HepG2 (cell line): Measurements from ENCODE around the gene CDK9. TPM values are rescaled to one million over a fixed set of nuclear protein-coding genes. Genes with fewer than 3 reads are reported as not detected.

Experiments
- ATAC-seq: fragments of 200-7000 bp; cut with Tn5 transposase; 3 replicates; pipeline ENCODE4 v1.9.1; 2020; ENCODE audit warnings: mild to moderate bottlenecking, moderate library complexity
- BruUV-seq: library from RNA; stranded (reverse); fragments of 400-500 nt; replicated peaks from 2 replicates; lab custom pipeline; 2021; lab: Mats Ljungman, UMichigan
- CTCF ChIA-PET: fragments of 300-600 bp; formaldehyde crosslinking; extraction: SDS; loops from one replicate; lab custom pipeline; 2021; ENCODE audit warnings: low total read pairs, inconsistent platforms, low intra/inter-chr PET ratio; lab: Yijun Ruan, JAX
- POLR2A ChIA-PET: fragments of 350-600 bp; sonication (Branson Sonifier 250); formaldehyde crosslinking; loops from one replicate; lab custom pipeline; 2020; ENCODE audit warnings: antibody characterized with exemption, inconsistent platforms; lab: Yijun Ruan, JAX
- DNase-seq: peaks from one replicate; pipeline ENCODE4 v3.0.0-alpha.2; 2015; ENCODE audit warnings: low spot score
- FAIRE-seq: peaks from 3 replicates; lab custom pipeline; 2011; peaks lifted over from hg19 to GRCh38; lab: Jason Lieb, UNC
- H2AFZ ChIP-seq: one replicate; pipeline ENCODE4 v1.6.1; 2011; ENCODE audit warnings: low read length, inconsistent platforms
- H3K27ac ChIP-seq: fragments of 300-600 bp; 3 replicates; pipeline ENCODE4 v1.8.0; 2011; ENCODE audit warnings: mixed run types, mild to moderate bottlenecking, mixed read lengths, low read length, inconsistent platforms; ENCODE audit not compliant: insufficient read depth; ENCODE audit errors: extremely low read length
- H3K27me3 ChIP-seq, 2 experiments: fragments of 200-600 bp in 1 of 2; 2 replicates in 1 of 2; 3 replicates in 1 of 2; pipeline versions ENCODE4 v1.6.0 to v1.8.0; 2011; ENCODE audit warnings: low read length in 2 of 2, mild to moderate bottlenecking in 2 of 2, moderate library complexity in 2 of 2, inconsistent platforms in 1 of 2; ENCODE audit not compliant: insufficient read depth in 2 of 2, control insufficient read depth in 1 of 2
- H3K36me3 ChIP-seq, 2 experiments: fragments of 200-600 bp in 1 of 2; replicated peaks in 1 of 2; 2 replicates in 1 of 2; 3 replicates in 1 of 2; pipeline versions ENCODE4 v1.5.1 to v1.8.0; 2011; ENCODE audit warnings: low read length in 2 of 2, inconsistent platforms in 1 of 2; ENCODE audit not compliant: insufficient read depth in 2 of 2, control insufficient read depth in 1 of 2
- H3K4me1 ChIP-seq: 2 replicates; pipeline ENCODE4 v1.5.1; 2012; ENCODE audit warnings: low read length, inconsistent platforms; ENCODE audit not compliant: insufficient read depth
- H3K4me2 ChIP-seq: 2 replicates; pipeline ENCODE4 v1.6.0; 2011; ENCODE audit warnings: low read depth, low read length, inconsistent platforms
- H3K4me3 ChIP-seq, 3 experiments: fragments of 200-600 bp in 1 of 3; sonication (generic), shearing (Covaris generic) in 1 of 3; replicated peaks in 1 of 3; 2 replicates each; pipeline ENCODE4 v1.5.1; 2011 to 2016; ENCODE audit warnings: low read length in 3 of 3, inconsistent platforms in 2 of 3, low read depth in 2 of 3, mild to moderate bottlenecking in 2 of 3, control low read depth in 1 of 3, mixed read lengths in 1 of 3; ENCODE audit not compliant: insufficient read depth in 1 of 3
- H3K79me2 ChIP-seq: one replicate; pipeline ENCODE4 v1.6.1; 2011; ENCODE audit warnings: low read length, inconsistent platforms; ENCODE audit not compliant: insufficient read depth
- H3K9ac ChIP-seq: 2 replicates; pipeline ENCODE4 v1.6.0; 2011; ENCODE audit warnings: mild to moderate bottlenecking, low read depth, low read length, inconsistent platforms; ENCODE audit not compliant: insufficient read depth
- H3K9me3 ChIP-seq: 2 replicates; pipeline ENCODE4 v1.5.1; 2012; ENCODE audit warnings: mild to moderate bottlenecking, low read length
- H4K20me1 ChIP-seq: 2 replicates; pipeline ENCODE4 v1.6.0; 2011; ENCODE audit warnings: inconsistent platforms, mild to moderate bottlenecking, low read length, moderate library complexity; ENCODE audit not compliant: insufficient read depth
- BRD4 ChIP-seq: sonication (generic); formaldehyde crosslinking; IDR thresholded peaks from 2 replicates; pipeline ENCODE4 v1.4.0; 2020; ENCODE audit warnings: missing genetic modification reagents
- CREB1 ChIP-seq, 2 experiments: fragments of 450-650 bp in 1 of 2; IDR thresholded peaks; 2 replicates each; pipeline ENCODE4 v1.6.1; 2016 to 2017; ENCODE audit warnings: control low read depth in 1 of 2, mild to moderate bottlenecking in 1 of 2, missing compliant biosample characterization in 1 of 2, missing genetic modification characterization in 1 of 2
- ETV6 ChIP-seq: sonication (generic); formaldehyde crosslinking; conservative IDR thresholded peaks from 2 replicates; pipeline ENCODE4 v1.4.0; 2020; ENCODE audit warnings: missing genetic modification reagents
- PAWR ChIP-seq: sonication (generic); formaldehyde crosslinking; IDR thresholded peaks from 2 replicates; pipeline ENCODE4 v1.4.0; 2020; ENCODE audit warnings: missing genetic modification reagents, mild to moderate bottlenecking, borderline replicate concordance
- POLR2G ChIP-seq: fragments of 200-400 bp; formaldehyde crosslinking; IDR thresholded peaks from 2 replicates; pipeline ENCODE4 v1.6.1; 2018; ENCODE audit warnings: mild to moderate bottlenecking, low read depth, low read length, moderate library complexity
- RARA ChIP-seq: IDR thresholded peaks from 2 replicates; pipeline ENCODE4 v1.6.1; 2016; ENCODE audit warnings: missing genetic modification reagents, missing compliant biosample characterization
- REXO4 ChIP-seq: sonication (generic); formaldehyde crosslinking; IDR thresholded peaks from 2 replicates; pipeline ENCODE4 v1.8.0; 2022; ENCODE audit warnings: missing genetic modification reagents, mild to moderate bottlenecking, borderline replicate concordance
- STAT6 ChIP-seq: sonication (generic); formaldehyde crosslinking; IDR thresholded peaks from 2 replicates; pipeline ENCODE4 v1.4.0; 2020; ENCODE audit warnings: missing genetic modification reagents, mild to moderate bottlenecking, borderline replicate concordance
- WGBS: methylation state at CpG from one replicate; pipeline ENCODE4 v1.1.6; 2017; ENCODE audit warnings: low lambda C conversion rate; 5-methylcytosine and 5-hydroxymethylcytosine counted together
- in situ Hi-C: cut with HindIII; loops from 2 replicates; pipeline ENCODE4 v1.10.0; 2017; ENCODE audit warnings: low pct_unique_long_range_greater_than_20kb; ENCODE audit not compliant: extremely low pct_ligation_motif_present
- intact Hi-C: fragments of 100-400 bp; cut with micrococcal nuclease; formaldehyde crosslinking; loops from one replicate; pipeline ENCODE4 v1.10.0; 2022; ENCODE audit not compliant: unreplicated experiment
- polyA plus RNA-seq, 8 experiments: library from polyadenylated mRNA; depleted of rRNA in 3 of 8; stranded (reverse) in 7 of 8; unstranded in 1 of 8; fragments of >200 nt; fragmentation: Illumina TruSeq in 4 of 8; extraction: Trizol in 4 of 8; gene quantifications; 2 replicates each; pipeline versions ENCODE4 v1.2.1 to v1.2.3, GENCODE V29; 2011 to 2016; ENCODE audit warnings: low read depth in 4 of 8, missing spikeins in 1 of 8, mixed read lengths in 1 of 8; ENCODE audit not compliant: insufficient read depth in 1 of 8
- total RNA-seq, 5 experiments: library from RNA; depleted of rRNA; stranded (reverse); fragments of >200 nt; fragmentation: Illumina TruSeq; extraction: Trizol; gene quantifications; 2 replicates each; pipeline ENCODE4 v1.2.3, GENCODE V29; 2016; ENCODE audit warnings: low read depth in 1 of 5
- TF ChIP-seq, protein P1 (sequence below), 2 experiments: fragments of 450-650 bp in 1 of 2; sonication (generic) in 1 of 2; formaldehyde crosslinking in 1 of 2; IDR thresholded peaks; 2 replicates each; pipeline versions ENCODE4 v1.6.1 to v1.8.0; 2016 to 2022; ENCODE audit warnings: antibody characterized with exemption in 1 of 2, mild to moderate bottlenecking in 1 of 2, missing genetic modification reagents in 1 of 2

The CDK9 gene
- total and polyA plus RNA-seq, 2 of the 13 experiments (the other 11 are each of a cell fraction or from before 2014, with no cell fraction given), result 16.8 to 21.5 TPM

DNA sequence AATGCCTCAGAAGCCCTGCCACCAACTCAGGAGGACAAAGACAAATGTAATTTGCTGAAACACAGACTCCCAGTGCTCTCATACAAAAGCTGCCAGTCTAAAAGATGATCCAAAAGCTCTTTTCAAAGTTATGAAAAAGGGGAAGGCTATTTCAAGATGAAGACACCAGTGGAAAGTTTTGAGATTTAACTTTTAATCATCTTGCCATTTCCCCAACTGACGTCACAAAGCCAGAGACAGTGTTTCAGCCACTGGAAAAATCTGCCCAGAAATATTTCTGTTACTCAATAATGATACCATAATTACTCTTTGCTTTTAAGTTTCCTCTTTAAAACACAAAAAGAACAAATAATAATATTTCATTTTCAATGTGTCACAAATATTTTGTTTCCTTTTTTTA lies 47.7 kb downstream of the CDK9 start:
- no peak overlapping the region for H3K9ac ChIP-seq
- H3K9me3 ChIP-seq, result no peaks in the 10 kb centered on the region
- no peak overlapping the region for H2AFZ ChIP-seq
- DNase-seq (no peak), FAIRE-seq (no peak), ATAC-seq (no peak)
- intact Hi-C loops, result no loop called here
- no peaks in the 10 kb centered on the region; a peak in 1 of 5 replicates for H3K27me3 ChIP-seq
- no TSS peak for BruUV-seq
- H3K79me2 ChIP-seq, result no peaks in the 10 kb centered on the region
- H3K27ac ChIP-seq, result no peak overlapping the region
- H3K4me2 ChIP-seq, result no peak overlapping the region
- no peaks in the 10 kb centered on the region for H4K20me1 ChIP-seq
- 59% methylated on average over 1 of the region's 1 CpG for WGBS
- no peak for TF ChIP-seq REXO4
- no peak for TF ChIP-seq PAWR
- TF ChIP-seq STAT6 (CRISPR knock-in tag), result no peak
- TF ChIP-seq BRD4 (CRISPR knock-in tag), result no peak
- peak; percentile 20; the same call in 1 of the 2 replicates for TF ChIP-seq CREB1 (IDR thresholded peaks at IDR 0.05)
- no peak for TF ChIP-seq CREB1 (CRISPR knock-in tag; IDR thresholded peaks at IDR 0.05)
- TF ChIP-seq ETV6 (CRISPR knock-in tag), result no peak
- TF ChIP-seq POLR2G, result no peak
- TF ChIP-seq, protein P1, sequence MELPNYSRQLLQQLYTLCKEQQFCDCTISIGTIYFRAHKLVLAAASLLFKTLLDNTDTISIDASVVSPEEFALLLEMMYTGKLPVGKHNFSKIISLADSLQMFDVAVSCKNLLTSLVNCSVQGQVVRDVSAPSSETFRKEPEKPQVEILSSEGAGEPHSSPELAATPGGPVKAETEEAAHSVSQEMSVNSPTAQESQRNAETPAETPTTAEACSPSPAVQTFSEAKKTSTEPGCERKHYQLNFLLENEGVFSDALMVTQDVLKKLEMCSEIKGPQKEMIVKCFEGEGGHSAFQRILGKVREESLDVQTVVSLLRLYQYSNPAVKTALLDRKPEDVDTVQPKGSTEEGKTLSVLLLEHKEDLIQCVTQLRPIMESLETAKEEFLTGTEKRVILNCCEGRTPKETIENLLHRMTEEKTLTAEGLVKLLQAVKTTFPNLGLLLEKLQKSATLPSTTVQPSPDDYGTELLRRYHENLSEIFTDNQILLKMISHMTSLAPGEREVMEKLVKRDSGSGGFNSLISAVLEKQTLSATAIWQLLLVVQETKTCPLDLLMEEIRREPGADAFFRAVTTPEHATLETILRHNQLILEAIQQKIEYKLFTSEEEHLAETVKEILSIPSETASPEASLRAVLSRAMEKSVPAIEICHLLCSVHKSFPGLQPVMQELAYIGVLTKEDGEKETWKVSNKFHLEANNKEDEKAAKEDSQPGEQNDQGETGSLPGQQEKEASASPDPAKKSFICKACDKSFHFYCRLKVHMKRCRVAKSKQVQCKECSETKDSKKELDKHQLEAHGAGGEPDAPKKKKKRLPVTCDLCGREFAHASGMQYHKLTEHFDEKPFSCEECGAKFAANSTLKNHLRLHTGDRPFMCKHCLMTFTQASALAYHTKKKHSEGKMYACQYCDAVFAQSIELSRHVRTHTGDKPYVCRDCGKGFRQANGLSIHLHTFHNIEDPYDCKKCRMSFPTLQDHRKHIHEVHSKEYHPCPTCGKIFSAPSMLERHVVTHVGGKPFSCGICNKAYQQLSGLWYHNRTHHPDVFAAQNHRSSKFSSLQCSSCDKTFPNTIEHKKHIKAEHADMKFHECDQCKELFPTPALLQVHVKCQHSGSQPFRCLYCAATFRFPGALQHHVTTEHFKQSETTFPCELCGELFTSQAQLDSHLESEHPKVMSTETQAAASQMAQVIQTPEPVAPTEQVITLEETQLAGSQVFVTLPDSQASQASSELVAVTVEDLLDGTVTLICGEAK (IDR thresholded peaks at IDR 0.05), result no peak
- TF ChIP-seq, protein P1 (CRISPR knock-in tag; IDR thresholded peaks at IDR 0.05), result no peak
- TF ChIP-seq RARA (CRISPR knock-in tag), result no peak
- H3K4me3 ChIP-seq, result no peak overlapping the region
- ChIA-PET POLR2A (no interaction called here), CTCF (no interaction called here)
- in situ Hi-C loops, result no loop called here
- H3K36me3 ChIP-seq, result no peaks in the 10 kb centered on the region
- H3K4me1 ChIP-seq, result peaks cover 36% of the 10 kb centered on the region
